GM21619 (cell line): ENCODE results near the gene GALNT2.

ENCODE experiments used
- ATAC-seq: cut with Tn5 transposase; IDR thresholded peaks from one replicate; pipeline ENCODE4 v1.9.1; 2021; ENCODE audit not compliant: unreplicated experiment

GALNT2 gene

DNA sequence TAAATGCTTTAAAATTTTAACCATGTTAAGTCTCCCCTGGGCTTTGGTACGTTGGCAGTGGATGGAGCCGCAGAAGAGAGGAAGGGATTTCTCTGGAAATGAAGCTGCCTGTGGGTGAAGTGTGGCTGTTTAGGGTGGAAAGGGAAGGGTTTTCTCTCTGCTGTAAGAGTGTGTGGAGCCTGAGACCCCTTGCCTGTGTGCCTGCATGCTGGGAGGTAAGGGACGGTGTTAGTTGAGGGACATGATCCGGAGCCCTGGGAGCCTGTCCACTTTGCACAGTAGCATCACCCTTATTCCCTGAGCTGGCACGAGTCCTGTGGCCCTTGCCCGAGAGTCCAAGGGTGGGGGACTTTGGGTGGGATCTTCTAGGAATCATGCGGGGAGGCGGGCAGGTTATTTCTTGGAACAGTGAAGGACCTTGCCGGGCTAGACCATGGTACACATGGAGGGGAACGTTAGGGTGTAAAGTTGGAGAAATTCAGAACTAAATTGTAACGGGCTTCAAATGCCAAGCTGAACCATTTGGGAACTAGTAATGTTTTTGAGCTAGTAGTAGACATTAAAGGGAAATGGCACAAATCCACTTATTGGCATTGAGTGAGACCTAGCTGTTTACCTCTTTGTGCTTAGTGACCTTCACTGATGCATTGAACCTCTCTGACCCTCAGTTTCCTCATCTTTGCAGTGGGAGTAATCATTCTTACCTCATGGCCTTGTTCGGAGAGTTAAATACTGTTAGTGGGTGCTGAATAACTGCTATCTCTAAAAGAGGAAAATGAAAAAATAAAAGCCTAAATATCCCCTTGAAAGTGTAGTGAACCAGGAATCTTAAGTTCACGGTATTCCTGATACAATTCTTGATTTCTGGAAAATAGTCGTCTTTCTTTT, 3.5 kb downstream of the GALNT2 start:
- ATAC-seq = no peak

DNA sequence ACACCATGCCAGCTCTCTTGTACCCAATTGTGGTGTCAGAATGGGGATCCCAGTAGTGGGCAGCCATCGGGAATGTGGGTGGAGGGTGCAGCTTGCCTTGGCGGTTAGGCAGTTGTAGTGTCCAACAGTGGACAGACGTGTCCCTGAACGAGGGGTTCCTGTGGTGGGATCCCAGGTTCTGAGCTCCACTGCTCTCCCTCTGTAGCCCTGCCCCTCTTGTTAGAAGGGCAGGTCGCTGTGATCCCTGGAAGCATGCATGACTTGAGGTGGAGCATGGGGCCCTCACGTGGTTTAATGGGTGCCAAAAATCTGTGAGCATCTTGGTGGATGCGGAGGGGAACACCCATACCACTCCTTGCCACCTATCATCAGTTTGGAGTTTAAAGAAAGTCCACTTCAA, 4.3 kb downstream of the GALNT2 start:
- no peak for ATAC-seq

DNA sequence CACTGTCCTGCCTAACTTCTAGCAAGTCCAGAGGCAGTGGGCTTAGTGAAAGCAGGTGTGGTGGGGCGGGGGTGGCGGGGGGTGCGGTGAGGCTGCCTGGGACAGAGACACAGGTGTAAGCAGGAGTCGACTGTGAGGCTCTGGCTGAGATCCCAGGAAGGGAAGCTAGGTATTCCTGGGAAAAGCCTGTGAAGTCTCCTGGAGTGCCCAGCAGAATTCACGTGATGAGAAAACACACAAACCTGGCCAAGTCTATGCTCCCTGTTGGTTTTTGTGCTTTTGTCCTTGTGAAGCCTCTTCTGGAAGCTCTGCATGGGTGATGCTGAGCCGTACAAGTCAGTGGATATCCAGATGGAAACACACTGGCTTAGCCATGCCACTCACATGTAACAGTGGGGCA, 5.3 kb downstream of the GALNT2 start:
- no peak for ATAC-seq

DNA sequence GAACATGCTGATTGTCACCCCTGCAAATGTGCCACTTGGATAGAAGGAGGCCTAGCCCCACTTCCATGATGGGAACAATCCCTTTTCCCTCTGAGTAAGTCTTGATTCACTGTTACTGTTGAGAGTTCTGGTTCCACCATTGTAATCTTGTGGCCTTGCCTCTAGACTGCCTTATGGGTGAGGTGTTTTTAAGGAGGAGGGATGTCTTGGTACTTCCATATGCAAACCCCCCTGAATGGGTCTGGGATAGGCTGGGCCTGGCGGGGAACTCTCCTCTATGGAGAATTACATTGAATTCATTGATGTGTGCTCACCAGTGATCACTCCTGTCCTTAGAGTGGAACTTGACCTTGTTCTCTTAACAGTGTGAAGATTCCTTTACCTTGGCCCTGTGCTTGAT, 5.8 kb downstream of the GALNT2 start:
- ATAC-seq = no peak

DNA sequence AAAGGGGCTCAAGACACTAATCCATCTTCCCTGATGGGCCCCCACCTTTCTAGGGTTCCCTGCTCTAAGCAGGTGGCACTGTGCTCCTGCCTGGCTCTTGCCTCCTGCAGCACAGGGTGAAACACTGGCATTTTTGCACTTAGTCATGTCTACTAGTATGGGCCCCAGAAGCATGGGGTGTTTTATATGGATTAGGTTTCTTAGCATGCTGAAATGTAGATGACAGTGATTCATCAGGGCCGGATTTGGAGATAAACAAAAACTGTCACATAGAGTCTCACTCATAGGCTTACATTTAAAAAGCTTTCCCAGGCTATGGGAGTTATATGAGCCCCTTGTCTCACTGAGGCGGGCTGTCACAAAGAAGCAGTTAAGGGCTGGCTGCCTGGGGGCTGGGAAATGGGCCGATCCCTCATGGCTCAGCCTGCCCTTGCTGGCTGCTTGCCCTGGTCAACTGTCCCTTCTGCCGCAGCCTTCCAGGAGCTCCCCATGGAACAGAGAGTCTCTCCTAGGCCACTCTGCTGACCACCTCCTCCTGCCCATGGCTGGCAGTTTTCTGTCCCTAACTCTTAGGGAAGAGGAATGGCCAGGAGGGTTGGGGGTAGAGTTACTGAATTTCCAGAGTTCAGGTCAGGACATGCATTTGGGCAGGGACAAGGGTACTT, 6.5 kb downstream of the GALNT2 start:
- ATAC-seq = no peak

DNA sequence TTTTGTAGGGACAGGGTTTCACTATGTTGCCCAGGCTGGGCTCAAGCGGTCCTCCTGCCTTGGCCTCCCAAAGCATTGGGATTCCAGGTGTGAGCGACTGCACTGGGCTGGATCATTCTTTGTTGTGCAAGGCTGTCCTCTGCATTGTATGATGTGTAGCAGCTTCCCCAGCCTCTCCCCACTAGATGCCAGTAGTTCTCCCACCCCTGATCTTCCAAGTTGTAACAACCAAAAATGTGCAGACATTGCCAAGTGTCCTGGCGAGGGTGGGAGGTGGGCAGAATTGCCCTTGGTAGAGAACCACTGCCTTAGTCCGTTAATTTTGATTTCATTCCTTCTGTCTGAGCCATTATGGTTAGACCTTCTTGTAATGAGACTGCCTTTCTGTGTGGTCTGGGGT, 7.2 kb downstream of the GALNT2 start:
- no peak for ATAC-seq

DNA sequence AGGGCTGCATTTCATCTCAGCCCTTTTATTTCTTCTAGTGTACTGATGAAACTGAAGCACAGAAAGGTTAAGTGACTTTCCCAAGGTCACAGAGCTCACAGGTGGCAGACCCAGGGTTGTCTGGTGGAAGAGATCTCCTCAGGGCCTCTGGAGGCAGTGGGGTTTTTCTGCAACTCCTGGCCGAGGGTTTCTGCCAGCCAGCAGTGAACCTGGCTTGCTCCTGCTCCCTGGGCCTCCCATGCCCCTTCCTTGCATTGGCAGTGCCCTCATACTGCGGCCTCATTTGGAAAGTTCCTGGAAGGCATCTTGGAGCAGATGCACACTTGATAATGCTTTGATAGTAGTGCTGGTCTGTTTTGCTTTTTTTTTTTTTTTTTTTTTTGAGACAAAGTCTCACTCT, 7.7 kb downstream of the GALNT2 start:
- ATAC-seq = no peak

DNA sequence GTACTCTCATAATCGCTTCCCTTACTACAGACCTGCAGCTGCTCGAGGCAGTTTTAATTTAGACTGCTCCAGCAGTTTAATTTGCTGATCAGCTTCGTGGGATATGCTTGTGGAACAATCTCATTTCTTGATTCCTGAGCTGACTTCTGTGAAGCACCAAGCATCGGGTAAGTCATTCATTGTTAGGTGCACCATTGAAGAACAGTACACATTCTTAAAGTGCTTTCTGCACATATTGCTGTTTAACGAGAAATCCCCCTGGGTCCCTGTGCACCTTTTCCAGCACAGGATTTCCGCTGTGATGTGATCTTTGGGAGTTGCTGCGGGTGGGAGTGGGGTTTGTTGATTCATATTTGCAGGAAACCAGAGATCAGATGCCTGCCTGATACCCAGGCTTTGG, 9.1 kb downstream of the GALNT2 start:
- no peak for ATAC-seq

DNA sequence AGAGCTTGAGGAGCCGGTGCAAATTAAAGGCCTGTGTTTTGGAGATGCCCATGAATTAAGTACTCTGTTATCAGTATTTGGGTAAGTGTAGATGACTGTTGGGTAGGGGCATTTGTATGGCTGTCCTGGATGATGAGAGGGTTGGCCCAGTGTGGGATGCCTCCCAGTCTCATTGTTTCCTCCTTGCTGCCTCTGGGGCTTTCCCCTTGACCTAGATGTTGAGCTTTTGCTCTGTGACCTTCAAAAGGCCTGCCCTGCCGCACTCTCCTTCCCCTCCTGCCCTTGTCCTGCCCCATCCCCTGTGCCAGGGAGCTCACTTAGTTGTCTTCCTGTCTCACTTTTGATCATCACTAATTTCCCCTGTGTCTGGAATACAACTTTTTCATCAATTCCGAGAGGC, 10.0 kb downstream of the GALNT2 start:
- no peak for ATAC-seq

DNA sequence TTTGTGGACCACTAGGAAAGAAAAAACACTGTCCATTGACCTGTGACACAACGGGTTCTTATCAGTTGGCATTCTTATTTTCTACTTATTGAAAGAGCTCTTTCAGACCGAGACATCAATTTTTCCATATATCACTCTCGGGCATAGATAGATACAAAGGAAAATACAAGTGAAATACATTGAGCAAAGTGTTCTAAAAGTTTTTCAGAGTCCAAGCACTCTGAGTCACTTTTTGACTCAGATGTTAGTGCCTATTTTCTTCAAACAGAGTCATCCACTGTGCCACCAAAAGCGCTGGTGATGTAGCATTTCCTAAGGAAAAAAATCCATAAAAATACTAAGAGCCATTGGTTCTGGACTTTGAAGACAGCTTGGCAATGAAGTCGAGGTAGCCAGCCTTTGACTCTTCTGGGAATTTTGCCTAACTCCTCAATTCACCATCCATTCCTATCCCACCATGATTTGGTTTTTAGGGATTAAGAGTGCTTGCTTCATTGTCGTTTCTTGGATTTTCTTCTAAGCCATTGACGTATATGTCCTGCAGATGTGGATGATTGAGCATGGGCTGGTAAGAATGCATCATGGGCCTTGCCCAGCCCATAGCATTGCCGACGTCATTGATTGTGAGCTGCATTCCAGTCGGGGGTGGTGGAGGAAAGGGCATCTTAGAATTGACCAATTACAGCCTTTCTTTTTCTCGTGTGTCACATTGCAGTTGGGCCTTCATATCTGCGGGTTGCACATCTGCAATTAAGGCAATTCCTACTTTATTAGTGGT, 10.6 kb downstream of the GALNT2 start:
- no peak for ATAC-seq

DNA sequence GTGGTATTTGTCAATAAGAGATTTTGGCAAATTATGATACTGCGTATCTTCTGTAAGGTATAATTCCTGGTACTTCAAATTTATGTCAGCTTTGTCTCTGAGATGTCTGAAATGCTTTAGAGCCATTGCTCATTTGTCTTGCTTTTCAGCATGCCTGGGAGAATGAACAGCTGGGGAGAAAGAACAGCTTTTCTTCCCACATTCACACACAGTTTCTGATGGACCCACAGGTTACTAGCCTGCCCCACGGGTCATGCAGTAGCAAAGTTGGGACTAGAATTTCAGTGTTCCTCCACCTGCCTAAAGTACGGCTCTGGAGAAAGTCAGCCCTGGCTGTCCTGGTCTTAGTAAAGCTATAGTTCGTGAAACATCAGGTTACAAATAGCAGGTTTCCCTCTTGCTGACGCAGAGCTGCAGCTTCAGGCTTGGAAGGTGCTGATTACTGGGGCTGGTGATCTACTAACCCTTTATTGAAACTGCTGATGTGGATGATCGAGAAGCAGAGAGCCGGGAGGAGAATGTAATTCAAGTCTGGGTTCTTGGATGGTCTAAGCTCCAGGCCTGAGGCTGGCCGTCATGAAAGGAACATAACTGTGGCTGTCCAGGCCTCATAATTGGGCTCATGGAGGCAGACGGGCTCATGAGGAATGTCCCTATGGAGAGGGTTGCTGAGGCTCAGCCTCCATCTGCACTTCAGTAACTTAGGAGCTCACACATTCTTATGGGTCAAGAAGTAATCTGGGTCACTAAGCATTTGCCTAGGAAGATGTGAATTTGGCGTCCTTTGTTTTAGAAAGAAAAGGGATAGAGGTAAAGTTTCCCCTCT, 12.4 kb downstream of the GALNT2 start:
- no peak for ATAC-seq

DNA sequence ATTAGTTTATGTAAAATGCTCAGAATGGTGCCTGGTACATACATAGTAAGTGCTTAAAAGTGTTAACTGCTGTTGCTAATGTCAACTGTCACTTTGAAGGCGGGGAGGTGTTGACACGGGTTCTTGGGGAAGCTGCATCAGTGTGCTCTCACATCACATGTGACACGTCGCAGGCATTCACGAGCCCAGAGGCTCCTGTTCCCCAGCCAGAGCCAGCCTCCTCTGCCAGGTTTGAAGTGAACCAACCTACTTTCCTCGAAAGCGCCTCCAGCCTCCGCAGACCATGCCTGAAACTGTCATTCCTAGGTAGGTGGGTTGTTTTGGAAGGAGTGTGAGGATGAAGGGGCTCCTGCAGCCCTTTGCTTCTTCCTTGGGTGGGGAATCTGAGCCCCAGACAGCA, 13.8 kb downstream of the GALNT2 start:
- ATAC-seq = no peak

DNA sequence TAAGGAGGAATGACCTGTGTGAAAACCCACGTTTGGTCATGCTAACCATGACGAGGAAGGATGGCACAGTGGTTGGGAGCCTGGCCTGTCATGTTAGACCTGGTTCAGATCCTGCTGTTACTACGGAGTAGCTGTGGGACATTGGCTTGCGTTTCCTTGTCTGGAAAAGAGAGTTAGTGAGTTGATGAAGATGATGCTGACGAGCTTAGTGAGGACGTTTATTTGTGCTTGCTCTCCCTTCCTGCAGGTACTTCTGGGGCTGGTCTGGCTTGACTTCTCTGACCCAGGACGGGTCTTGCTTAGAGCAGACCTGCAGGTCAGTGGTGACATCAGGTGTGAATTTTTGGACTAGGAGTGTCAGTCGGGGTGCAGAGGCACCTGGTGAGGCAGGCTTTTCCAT, 14.7 kb downstream of the GALNT2 start:
- no peak for ATAC-seq

DNA sequence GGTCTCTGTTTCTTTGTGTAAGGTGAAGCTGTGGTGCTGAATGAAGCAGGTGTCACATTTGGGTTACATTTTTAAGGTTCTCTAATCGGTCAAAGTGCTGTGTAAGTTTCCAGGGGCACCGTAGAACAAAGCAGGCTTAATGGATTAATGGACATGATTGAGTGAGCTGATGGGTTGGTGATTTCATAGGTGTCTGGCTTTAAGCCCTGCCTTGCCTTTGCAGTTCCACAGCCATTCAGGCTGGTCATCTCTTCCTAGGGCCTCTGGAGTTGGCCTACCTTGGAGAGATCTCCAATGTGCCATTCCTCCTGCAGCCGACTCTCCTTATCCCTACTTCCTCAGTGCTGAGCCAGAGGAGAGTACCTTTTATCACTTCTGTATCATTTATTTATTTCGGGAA, 15.2 kb downstream of the GALNT2 start:
- no peak for ATAC-seq

DNA sequence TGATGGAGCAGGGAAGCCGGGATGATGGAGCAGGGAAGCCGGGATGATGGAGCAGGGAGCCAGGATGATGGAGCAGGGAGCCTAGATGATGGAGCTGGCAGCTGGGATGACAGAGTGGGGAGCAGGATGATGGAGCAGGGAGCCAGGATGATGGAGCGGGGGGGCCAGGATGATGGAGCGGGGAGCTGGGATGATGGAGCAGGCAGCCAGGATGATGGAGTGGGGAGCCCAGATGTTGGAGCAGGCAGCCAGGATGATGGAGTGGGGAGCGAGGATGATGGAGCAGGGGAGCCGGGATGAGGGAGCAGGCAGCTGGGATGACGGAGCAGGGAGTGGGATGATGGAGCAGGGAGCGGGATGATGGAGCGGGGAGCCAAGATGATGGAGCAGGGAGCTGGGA, 16.0 kb downstream of the GALNT2 start:
- ATAC-seq = no peak

DNA sequence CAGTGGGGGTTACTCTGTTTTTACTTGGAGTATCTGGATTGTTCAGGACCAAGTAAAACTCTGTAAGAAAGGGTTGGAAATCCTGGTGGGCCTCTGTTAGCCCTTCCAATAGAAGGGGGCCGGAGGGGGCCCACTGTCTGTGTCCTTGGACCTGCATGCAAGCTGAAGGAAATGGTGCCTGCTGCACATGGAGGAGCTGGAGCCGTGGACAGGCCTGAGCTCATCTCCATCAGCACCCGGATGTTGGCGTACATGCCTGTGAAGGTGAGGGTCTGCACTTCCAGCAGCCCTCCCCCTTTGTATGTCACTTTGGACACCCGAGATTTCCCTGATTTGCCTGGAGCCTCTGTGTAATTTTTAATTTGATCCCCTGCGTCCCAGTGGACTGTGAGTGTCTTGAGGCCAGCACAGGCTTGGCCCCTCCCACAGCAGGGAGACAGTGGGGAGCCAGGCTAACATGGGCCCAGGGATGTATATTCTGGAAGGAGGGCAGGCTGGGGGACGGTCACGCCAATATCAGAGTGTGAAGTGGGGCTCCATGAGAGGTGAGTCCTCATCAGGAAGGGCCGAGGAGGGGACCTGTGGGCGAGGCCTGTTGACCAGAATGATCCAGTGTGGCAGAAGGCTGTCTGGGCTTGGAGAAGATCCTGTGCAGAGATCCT, 16.8 kb downstream of the GALNT2 start:
- no peak for ATAC-seq

DNA sequence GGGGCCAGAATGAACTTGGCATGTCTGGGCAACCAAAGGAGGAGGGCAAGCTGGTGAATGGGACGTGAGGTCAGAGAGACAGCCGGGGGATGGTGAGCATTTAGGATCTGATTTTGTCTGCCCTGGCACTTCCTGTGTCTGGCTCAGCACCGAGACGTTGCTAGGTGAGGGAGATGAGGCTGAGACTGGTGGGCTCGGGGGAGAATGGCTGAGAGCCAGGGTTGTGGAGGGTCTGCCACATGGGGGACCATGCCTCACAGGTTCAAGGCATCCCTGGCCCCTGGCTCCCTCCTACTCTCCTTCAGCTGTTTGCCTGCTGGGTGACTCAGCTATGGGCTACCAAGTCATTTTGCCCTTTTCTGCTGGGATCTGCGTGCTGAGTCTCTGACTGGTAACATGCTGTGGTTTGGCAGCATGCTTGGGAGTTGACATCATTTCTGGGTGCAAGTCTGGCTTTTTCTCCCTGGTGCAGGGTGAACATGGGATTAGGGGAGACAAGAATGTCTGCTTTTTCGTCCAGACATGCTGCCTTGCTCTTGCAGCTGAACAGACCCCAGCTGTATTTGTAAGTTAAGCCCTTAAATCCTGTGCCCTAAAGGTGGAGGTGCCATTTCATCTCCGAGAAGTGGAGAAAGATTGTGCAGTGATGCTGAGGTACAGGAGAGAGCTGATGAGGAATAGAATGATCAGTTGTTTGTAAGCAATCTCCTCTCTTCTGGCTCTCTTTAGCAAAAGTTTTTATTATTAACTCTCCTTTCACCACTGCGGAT, 17.6 kb downstream of the GALNT2 start:
- ATAC-seq = no peak

DNA sequence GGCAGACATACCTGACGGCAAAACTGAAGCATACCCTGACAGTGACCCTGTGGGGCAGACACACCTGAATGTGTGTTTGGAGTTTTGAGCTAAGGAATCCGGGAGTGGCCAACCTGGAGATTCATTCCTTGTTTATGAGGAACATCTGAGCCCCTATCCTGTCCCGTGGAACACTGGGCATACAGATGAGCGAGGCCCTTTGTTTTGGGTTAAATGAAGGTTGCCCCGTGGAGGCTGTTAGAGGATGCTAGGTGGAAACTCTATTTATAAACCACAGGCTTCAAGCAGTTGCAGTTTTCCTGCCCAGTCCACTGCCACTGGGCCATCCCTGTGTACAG, 18.1 kb downstream of the GALNT2 start:
- ATAC-seq = no peak

DNA sequence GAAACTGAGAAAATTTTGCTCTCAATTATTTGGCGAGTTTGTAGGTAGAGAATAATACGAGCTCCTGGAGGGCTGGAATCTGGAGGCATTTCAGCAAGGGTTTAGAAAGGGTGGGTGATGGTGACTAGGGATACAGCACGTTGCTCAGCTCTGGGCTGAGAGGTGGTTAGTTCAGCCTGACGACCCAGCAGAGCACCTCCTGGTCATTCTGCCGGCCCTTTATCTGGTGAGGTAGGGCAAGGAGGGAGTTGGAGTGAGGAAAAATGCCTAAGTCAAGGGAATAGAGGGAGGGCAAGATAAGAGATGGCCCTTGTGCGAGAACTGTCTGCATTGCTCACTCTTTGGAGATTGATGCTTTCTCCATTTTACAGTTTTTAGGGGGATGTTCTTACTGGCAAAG, 19.1 kb downstream of the GALNT2 start:
- no peak for ATAC-seq
